Common myeloid progenitor, CD34-positive (primary cell): ENCODE data around the gene HTT-AS.
"Not testable (repeated sequence)": the region's sequence is repeated elsewhere in the genome, so short reads cannot be mapped to it uniquely, and the experiment has no call there.

ENCODE experiments used
- CTCF ChIA-PET: fragments of 350-600 bp; sonication (Branson Sonifier 250); formaldehyde crosslinking; loops from one replicate; lab custom pipeline; 2021; ENCODE audit warnings: antibody characterized with exemption; lab: Charles Lee
- POLR2A ChIA-PET: fragments of 350-600 bp; sonication (Branson Sonifier 250); formaldehyde crosslinking; loops from one replicate; lab custom pipeline; 2021; ENCODE audit warnings: antibody characterized with exemption; lab: Charles Lee
- DNase-seq, 3 donors: peaks; one replicate each; pipeline versions ENCODE4 v3.0.0 to v3.0.0-alpha.2; 2013
- H3K27ac ChIP-seq, 2 experiments: 1 replicate in 1 of 2; 2 replicates in 1 of 2; pipeline ENCODE4 v1.7.0; 2013; ENCODE audit warnings: inconsistent platforms in 2 of 2, low read length in 2 of 2, mild to moderate bottlenecking in 2 of 2, low read depth in 1 of 2, moderate library complexity in 1 of 2; ENCODE audit not compliant: severe bottlenecking in 2 of 2, insufficient read depth in 1 of 2, poor library complexity in 1 of 2
- H3K27me3 ChIP-seq, 5 experiments: replicated peaks in 2 of 5; 1 replicate in 3 of 5; 2 replicates in 2 of 5; pipeline versions ENCODE4 v1.6.1 to v1.7.0; 2013; ENCODE audit warnings: low read length in 4 of 5, mild to moderate bottlenecking in 2 of 5, moderate library complexity in 2 of 5, inconsistent platforms in 1 of 5; ENCODE audit not compliant: insufficient read depth in 5 of 5, control insufficient read depth in 4 of 5
- H3K36me3 ChIP-seq, 4 experiments: 1 replicate in 2 of 4; 2 replicates in 2 of 4; pipeline versions ENCODE4 v1.6.1 to v1.7.0; 2013; ENCODE audit warnings: low read length in 3 of 4, control low read depth in 1 of 4, mild to moderate bottlenecking in 1 of 4; ENCODE audit not compliant: control insufficient read depth in 4 of 4, insufficient read depth in 4 of 4
- H3K4me1 ChIP-seq, 4 experiments: 1 replicate in 3 of 4; 2 replicates in 1 of 4; pipeline versions ENCODE4 v1.6.1 to v1.7.1; 2013; ENCODE audit warnings: low read length in 3 of 4, mild to moderate bottlenecking in 3 of 4, control low read depth in 1 of 4, inconsistent platforms in 1 of 4, moderate library complexity in 1 of 4; ENCODE audit not compliant: control insufficient read depth in 4 of 4, insufficient read depth in 4 of 4; ENCODE audit errors: control extremely low read depth in 1 of 4
- H3K4me3 ChIP-seq, 7 experiments: 1 replicate in 4 of 7; 2 replicates in 3 of 7; pipeline versions ENCODE4 v1.5.1 to v1.7.0; 2013; ENCODE audit warnings: mild to moderate bottlenecking in 7 of 7, low read length in 6 of 7, moderate library complexity in 6 of 7, inconsistent platforms in 2 of 7, low read depth in 2 of 7, control low read depth in 1 of 7; ENCODE audit not compliant: insufficient read depth in 4 of 7, control insufficient read depth in 1 of 7; ENCODE audit errors: extremely low read depth in 1 of 7
- H3K9me3 ChIP-seq, 5 experiments: 1 replicate in 4 of 5; 2 replicates in 1 of 5; pipeline versions ENCODE4 v1.6.1 to v1.7.1; 2013; ENCODE audit warnings: low read length in 4 of 5, mild to moderate bottlenecking in 2 of 5, inconsistent platforms in 1 of 5, low read depth in 1 of 5, moderate library complexity in 1 of 5; ENCODE audit not compliant: control insufficient read depth in 4 of 5, insufficient read depth in 2 of 5; ENCODE audit errors: control extremely low read depth in 1 of 5
- WGBS: methylation state at CpG from one replicate; pipeline ENCODE4 v1.1.5; 2013; ENCODE audit not compliant: insufficient coverage; 5-methylcytosine and 5-hydroxymethylcytosine counted together

The HTT-AS gene

DNA sequence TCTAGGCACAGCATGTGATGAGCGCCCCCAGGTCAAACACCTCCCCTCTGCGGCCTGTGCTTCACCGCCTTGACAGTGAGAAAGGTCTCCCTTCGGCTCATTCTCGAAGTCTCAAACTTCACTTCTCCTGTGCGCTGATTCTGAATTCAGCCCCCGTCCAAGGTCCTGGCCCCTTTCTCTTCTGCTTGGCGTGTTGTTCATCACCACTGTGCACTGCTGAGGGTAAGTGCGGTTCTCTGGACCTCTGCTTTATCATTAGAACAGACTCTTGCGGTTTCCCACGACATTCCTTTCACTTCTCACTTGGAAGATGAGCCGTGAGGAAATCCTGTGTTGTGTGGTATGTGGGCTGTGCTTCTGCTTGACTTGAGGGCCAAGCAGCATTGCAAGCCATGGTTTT is 11.9 kb downstream of the HTT-AS start:
- no peak overlapping the region for H3K4me3 ChIP-seq
- DNase-seq: peak in 1 of 3 donors; percentile 61
- peaks cover 0 to 16% (median 14%) of the 10 kb centered on the region in 4 experiments for H3K4me1 ChIP-seq
- POLR2A ChIA-PET: no interaction called here
- H3K27ac ChIP-seq: no peak overlapping the region
- H3K9me3 ChIP-seq: no peaks in the 10 kb centered on the region
- no peaks in the 10 kb centered on the region for H3K27me3 ChIP-seq
- 90% methylated on average over 9 of the region's 12 CpGs for WGBS
- no peaks in the 10 kb centered on the region for H3K36me3 ChIP-seq
- CTCF ChIA-PET: interaction anchor here (1.1 to 4.4 kb wide), 2 partner anchors 14 to 17 kb away, joined by 3 to 21 read pairs; no protein-coding TSS in a partner anchor

DNA sequence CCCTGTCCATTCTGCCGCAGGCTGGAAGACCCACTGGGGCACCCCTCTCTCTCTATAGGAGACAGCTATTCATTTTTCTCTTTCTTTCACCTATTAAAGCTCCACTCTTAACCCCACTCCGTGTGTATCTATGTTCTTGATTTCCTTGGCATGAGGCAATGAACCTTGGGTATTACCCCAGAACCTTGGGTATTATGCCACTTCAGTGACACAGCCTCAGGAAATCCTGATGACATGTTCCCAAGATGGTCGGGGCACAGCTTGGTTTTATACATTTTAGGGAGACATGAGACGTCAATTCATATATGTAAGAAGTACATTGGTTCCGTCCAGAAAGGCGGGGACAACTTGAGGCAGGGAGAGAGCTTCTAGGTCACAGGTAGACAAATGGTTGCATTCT is 13.4 kb downstream of the HTT-AS start:
- Histone ChIP-seq H3K9me3 (peaks cover 1 to 7% (median 3%) of the 10 kb centered on the region in 5 experiments), H3K4me1 (peaks cover 0 to 16% (median 14%) of the 10 kb centered on the region in 4 experiments), H3K4me3 (no peak overlapping the region), H3K36me3 (no peaks in the 10 kb centered on the region), H3K27ac (no peak overlapping the region), H3K27me3 (no peaks in the 10 kb centered on the region)
- POLR2A ChIA-PET: no interaction called here
- no peak for DNase-seq
- 91% methylated on average over 6 of the region's 6 CpGs for WGBS
- CTCF ChIA-PET: interaction anchor here (1.2 to 4.4 kb wide), 2 partner anchors 13 to 27 kb away, joined by 3 to 21 read pairs; no protein-coding TSS in a partner anchor

DNA sequence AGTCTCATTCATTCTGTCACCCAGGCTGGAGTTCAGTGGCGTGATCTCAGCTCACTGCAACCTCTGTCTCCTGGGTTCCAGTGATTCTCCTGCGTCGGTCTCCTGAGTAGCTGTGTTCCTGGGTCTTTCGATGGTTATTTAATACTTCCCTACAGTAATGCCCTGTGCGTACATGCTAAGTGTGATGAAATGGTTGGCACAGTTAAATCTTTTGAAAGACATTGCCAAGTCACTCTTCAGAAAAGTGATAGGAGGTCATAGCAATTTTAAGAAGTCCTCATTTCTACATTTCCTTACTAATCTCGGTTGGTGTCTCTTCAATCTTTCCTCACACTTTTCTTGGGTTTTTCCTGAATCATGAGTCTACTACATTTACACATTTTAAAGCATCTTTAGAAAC is 14.4 kb downstream of the HTT-AS start:
- Histone ChIP-seq H3K4me1 (peaks cover 0 to 16% (median 14%) of the 10 kb centered on the region in 4 experiments), H3K27me3 (no peaks in the 10 kb centered on the region), H3K9me3 (peaks cover 5 to 12% (median 9%) of the 10 kb centered on the region in 5 experiments), H3K27ac (no peak overlapping the region), H3K36me3 (no peaks in the 10 kb centered on the region), H3K4me3 (no peak overlapping the region)
- CTCF ChIA-PET: interaction anchor here (1.2 to 4.4 kb wide), 3 partner anchors 12 to 38 kb away, joined by 3 to 21 read pairs (median 4); no protein-coding TSS in a partner anchor
- WGBS: 98% methylated on average over 6 of the region's 6 CpGs
- DNase-seq: no peak
- POLR2A ChIA-PET: no interaction called here

DNA sequence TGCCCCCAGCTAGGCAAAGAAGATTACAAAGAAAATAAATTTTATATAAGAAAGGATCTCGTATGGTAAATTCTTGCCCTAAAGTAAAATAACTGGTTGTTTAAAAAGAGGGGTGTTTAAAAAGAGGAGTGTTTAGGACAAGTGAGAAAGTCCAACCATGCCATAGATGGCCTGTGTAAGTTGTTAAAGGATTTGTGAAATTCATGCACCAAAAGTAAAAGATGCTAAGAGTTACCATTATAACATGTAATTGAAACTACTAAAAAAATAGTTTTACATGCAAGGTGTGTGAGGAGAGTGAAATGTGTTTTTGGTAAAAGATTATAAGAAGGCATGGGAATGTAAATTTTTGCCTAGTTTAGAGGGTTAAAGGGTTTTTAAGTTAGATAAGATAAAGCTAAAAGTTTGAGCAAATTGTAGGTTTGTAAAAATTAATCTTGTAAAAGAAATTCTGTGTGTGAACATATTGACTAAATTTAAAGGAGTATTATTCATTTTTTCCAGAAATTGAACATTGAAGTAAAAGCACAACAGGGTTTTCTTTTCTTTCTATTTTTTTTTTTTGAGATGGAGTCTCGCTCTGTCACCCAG is 20.1 kb downstream of the HTT-AS start:
- ChIA-PET CTCF (interaction anchor here (0.7 to 1.6 kb wide), 3 partner anchors 10 to 156 kb away, joined by 3 to 4 read pairs (median 3); no protein-coding TSS in a partner anchor), POLR2A (no interaction called here)
- Histone ChIP-seq H3K4me3 (no peak overlapping the region), H3K9me3 (peaks cover 5 to 16% (median 9%) of the 10 kb centered on the region in 5 experiments), H3K36me3 (no peaks in the 10 kb centered on the region), H3K4me1 (peaks cover 0 to 12% (median 11%) of the 10 kb centered on the region in 4 experiments), H3K27me3 (no peaks in the 10 kb centered on the region), H3K27ac (no peak overlapping the region)
- DNase-seq: no peak
- WGBS: no CpG with 5 or more reads among the region's 2 CpGs

DNA sequence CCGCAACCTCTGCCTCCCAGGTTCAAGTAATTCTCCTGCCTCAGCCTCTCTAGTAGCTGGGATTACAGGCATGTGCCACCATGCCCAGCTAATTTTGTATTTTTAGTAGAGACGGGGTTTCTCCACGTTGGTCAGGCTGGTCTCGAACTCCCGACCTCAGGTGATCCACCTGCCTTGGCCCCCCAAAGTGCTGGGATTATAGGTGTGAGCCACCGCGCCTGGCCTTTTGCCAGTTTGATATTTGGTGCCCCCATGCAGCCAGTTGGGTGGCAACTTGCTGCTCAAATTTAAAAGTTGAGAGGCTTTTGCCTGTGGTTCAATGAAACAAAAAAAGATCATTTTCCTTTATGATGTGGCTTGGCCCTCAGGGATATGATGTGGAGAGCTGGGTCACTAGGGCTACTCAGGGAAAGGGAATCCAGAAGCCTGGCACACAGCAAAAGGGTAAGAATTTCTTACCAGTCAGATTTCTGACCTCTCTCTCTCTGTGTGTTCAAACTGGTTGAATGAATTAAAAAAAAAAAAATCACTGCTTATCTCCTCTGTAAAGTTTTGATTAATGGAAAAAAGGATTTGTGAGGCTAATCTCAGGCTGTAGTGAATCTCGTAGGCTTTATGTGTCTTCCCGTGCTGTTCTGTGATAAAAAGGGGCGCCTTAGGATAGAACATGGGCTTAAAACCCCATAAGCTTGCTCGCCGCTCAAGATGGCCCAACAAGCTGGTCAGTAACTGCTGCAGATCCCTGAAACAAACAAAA is 23.0 kb downstream of the HTT-AS start:
- H3K27me3 ChIP-seq, H3K4me1 ChIP-seq, H3K36me3 ChIP-seq, DNase-seq, H3K4me3 ChIP-seq, CTCF ChIA-PET, H3K27ac ChIP-seq: not testable (repeated sequence)
- 99% methylated on average over 9 of the region's 12 CpGs for WGBS
- POLR2A ChIA-PET: interaction anchor here (0.6 kb wide), 1 partner anchor 72 kb away, joined by 3 read pairs; no protein-coding TSS in a partner anchor
- peaks cover 3 to 15% (median 9%) of the 10 kb centered on the region in 5 experiments for H3K9me3 ChIP-seq

- WGBS: 61% methylated on average over 19 of the region's 20 CpGs
- Histone ChIP-seq H3K36me3 (no peaks in the 10 kb centered on the region), H3K27me3 (no peaks in the 10 kb centered on the region), H3K4me1 (peaks cover 6 to 23% (median 15%) of the 10 kb centered on the region in 4 experiments), H3K9me3 (no peaks in the 10 kb centered on the region), H3K4me3 (peak overlapping the region in 4 of 7 experiments; percentile 23 to 68 (median 59)), H3K27ac (peak overlapping the region in 1 of 2 experiments; percentile 34)
- DNase-seq: peak; percentile 59 to 79 (median 71)
- ChIA-PET POLR2A (no interaction called here), CTCF (interaction anchor here (0.8 to 4.2 kb wide), 17 partner anchors 13 to 87 kb away, joined by 3 to 21 read pairs (median 4); partner anchors contain the start of gene HTT-AS)
These were observed 26.7 kb downstream of the HTT-AS start for GRCh38 chr4:3047464-3048286.
